NCI-H2029 treated with DMSO at 0.1 percent for 48 hours (cell line): ENCODE measurements around the gene MACROD2.

ENCODE experiments used
- DNase-seq: peaks from one replicate; lab custom pipeline; 2025; lab: John Stamatoyannopoulos, UW

Gene MACROD2

GRCh38 chr20:14337400-14338171 lies 342.3 kb downstream of the MACROD2 start, which contains the start of gene FLRT3:
Gene FLRT3 (minus strand): TSS chr20:14337612. CDS start chr20:14327506, 10,106 bp downstream.
- DNase-seq, result peak; percentile 79

- no peak for DNase-seq
Measured at GRCh38 chr20:14341801-14342200, 346.5 kb downstream of the MACROD2 start.

GRCh38 chr20:14342918-14343317 lies 347.6 kb downstream of the MACROD2 start:
- DNase-seq, result no peak

- no peak for DNase-seq
Measured at GRCh38 chr20:14343491-14344065, 348.3 kb downstream of the MACROD2 start.

GRCh38 chr20:14344746-14345145 lies 349.4 kb downstream of the MACROD2 start:
- DNase-seq, result no peak

GRCh38 chr20:14355791-14356190 lies 360.5 kb downstream of the MACROD2 start:
- DNase-seq, result no peak

- DNase-seq, result no peak
Measured at GRCh38 chr20:14360416-14360815, 365.1 kb downstream of the MACROD2 start.

GRCh38 chr20:14361509-14362345 lies 366.4 kb downstream of the MACROD2 start:
- no peak for DNase-seq

- DNase-seq, result no peak
Measured at GRCh38 chr20:14374196-14374595, 378.9 kb downstream of the MACROD2 start.

- DNase-seq, result peak; percentile 59
Measured at GRCh38 chr20:14375416-14375985, 380.2 kb downstream of the MACROD2 start.

- DNase-seq, result no peak
Measured at GRCh38 chr20:14378326-14378725, 383.0 kb downstream of the MACROD2 start.

- no peak for DNase-seq
Measured at GRCh38 chr20:14383335-14383734, 388.0 kb downstream of the MACROD2 start.

GRCh38 chr20:14384416-14385175 lies 389.3 kb downstream of the MACROD2 start:
- DNase-seq, result peak; percentile 31

- DNase-seq, result no peak
Measured at GRCh38 chr20:14385176-14385740, 389.9 kb downstream of the MACROD2 start.

GRCh38 chr20:14386726-14387125 lies 391.4 kb downstream of the MACROD2 start:
- no peak for DNase-seq

- peak; percentile 82 for DNase-seq
Measured at GRCh38 chr20:14401479-14402138, 406.3 kb downstream of the MACROD2 start.

- no peak for DNase-seq
Measured at GRCh38 chr20:14404515-14404914, 409.2 kb downstream of the MACROD2 start.

- no peak for DNase-seq
Measured at GRCh38 chr20:14406495-14406894, 411.2 kb downstream of the MACROD2 start.

GRCh38 chr20:14407336-14407735 lies 412.0 kb downstream of the MACROD2 start:
- no peak for DNase-seq

GRCh38 chr20:14410869-14411555 lies 415.7 kb downstream of the MACROD2 start:
- no peak for DNase-seq
